Calu3 (cell line): ENCODE measurements around the gene ALKBH4. TPM values are rescaled to one million over a fixed set of nuclear protein-coding genes. Genes with fewer than 3 reads are reported as not detected.
A peak's percentile ranks its signal among the peaks of the same experiment; 100 is the strongest.

Experiments used
- BruUV-seq: library from RNA; stranded (reverse); fragments of 400-500 nt; replicated peaks from 2 replicates; lab custom pipeline; 2021; lab: Mats Ljungman, UMichigan
- CTCF ChIA-PET: fragments of 300-600 bp; sonication (Branson Sonifier 250); formaldehyde crosslinking; loops from one replicate; lab custom pipeline; 2022; ENCODE audit warnings: antibody characterized with exemption; lab: Charles Lee
- DNase-seq: peaks from one replicate; pipeline ENCODE4 v3.0.0; 2022
- H3K27ac Mint-ChIP-seq: one replicate; pipeline ENCODE4 v1.8.0; 2022; ENCODE audit warnings: mixed read lengths; ENCODE audit not compliant: unreplicated experiment
- H3K27me3 Mint-ChIP-seq: one replicate; pipeline ENCODE4 v1.8.0; 2022; ENCODE audit warnings: mixed read lengths; ENCODE audit not compliant: unreplicated experiment
- H3K36me3 Mint-ChIP-seq: one replicate; pipeline ENCODE4 v1.8.0; 2022; ENCODE audit warnings: mild to moderate bottlenecking, moderate library complexity, mixed read lengths; ENCODE audit not compliant: insufficient read depth, unreplicated experiment
- H3K4me1 Mint-ChIP-seq: one replicate; pipeline ENCODE4 v1.8.0; 2022; ENCODE audit warnings: mild to moderate bottlenecking, low read depth, mixed read lengths; ENCODE audit not compliant: unreplicated experiment
- H3K4me3 Mint-ChIP-seq: one replicate; pipeline ENCODE4 v1.8.0; 2022; ENCODE audit warnings: mild to moderate bottlenecking, low read depth, moderate library complexity, mixed read lengths; ENCODE audit not compliant: unreplicated experiment
- H3K9me3 Mint-ChIP-seq: one replicate; pipeline ENCODE4 v1.8.0; 2022; ENCODE audit warnings: low read depth, mixed read lengths; ENCODE audit not compliant: unreplicated experiment
- intact Hi-C: fragments of 100-400 bp; cut with micrococcal nuclease; formaldehyde crosslinking; loops from one replicate; pipeline ENCODE4 v1.10.0; 2022; ENCODE audit not compliant: unreplicated experiment
- total RNA-seq: library from RNA; stranded (reverse); gene quantifications from 2 replicates; pipeline ENCODE4 v1.2.3, GENCODE V29; 2022
- TF ChIP-seq, protein P1 (sequence below): fragments of 200-600 bp; IDR thresholded peaks from one replicate; pipeline ENCODE4 v1.8.0; 2022; ENCODE audit warnings: antibody characterized with exemption; ENCODE audit not compliant: unreplicated experiment

ALKBH4 gene
- total RNA-seq, 1 experiment from 2014 or later = 5.4 TPM

DNA sequence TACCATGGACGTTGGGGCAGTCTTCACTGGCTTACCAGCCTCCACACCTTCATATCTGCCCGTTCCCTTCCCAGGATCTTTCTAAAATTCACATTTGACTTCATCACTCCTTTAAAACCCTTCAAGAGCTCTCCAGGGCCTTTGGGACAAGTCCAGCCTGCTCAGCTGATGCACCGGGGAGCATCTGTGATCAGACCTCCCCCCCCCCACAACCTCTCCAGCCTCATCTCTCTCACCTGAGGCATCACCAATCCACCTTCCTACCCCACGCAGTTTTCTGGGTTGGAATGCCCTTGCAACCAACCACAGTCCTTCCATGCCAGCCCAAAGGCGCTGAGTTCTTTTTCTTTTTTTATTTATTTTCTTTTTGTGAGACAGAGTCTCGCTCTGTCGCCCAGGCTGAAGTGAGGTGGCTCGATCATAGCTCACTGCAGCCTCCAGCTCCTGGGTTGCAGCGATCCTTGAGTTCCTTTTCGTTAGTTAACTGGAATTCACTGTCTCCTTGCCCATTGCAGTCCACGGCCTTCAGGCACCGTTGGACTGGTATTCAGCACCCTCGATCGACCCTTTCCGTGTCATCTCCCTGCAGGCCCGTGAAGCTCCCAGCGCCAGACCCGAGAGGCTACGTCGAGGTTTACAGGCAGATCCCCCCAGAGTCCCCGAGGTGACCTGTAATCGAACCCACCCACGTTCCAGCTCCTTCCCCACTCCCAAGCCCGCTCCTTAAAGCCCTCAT, 654 bp downstream of the ALKBH4 start:
- H3K4me3 Mint-ChIP-seq = peak overlapping the region; percentile 84
- TF ChIP-seq, protein P1, sequence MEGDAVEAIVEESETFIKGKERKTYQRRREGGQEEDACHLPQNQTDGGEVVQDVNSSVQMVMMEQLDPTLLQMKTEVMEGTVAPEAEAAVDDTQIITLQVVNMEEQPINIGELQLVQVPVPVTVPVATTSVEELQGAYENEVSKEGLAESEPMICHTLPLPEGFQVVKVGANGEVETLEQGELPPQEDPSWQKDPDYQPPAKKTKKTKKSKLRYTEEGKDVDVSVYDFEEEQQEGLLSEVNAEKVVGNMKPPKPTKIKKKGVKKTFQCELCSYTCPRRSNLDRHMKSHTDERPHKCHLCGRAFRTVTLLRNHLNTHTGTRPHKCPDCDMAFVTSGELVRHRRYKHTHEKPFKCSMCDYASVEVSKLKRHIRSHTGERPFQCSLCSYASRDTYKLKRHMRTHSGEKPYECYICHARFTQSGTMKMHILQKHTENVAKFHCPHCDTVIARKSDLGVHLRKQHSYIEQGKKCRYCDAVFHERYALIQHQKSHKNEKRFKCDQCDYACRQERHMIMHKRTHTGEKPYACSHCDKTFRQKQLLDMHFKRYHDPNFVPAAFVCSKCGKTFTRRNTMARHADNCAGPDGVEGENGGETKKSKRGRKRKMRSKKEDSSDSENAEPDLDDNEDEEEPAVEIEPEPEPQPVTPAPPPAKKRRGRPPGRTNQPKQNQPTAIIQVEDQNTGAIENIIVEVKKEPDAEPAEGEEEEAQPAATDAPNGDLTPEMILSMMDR = no peak
- H3K36me3 Mint-ChIP-seq = peaks cover 43% of the 10 kb centered on the region
- no TSS peak for BruUV-seq
- H3K9me3 Mint-ChIP-seq = no peaks in the 10 kb centered on the region
- peaks cover 9% of the 10 kb centered on the region for H3K4me1 Mint-ChIP-seq
- H3K27ac Mint-ChIP-seq = peak overlapping the region; percentile 68
- no peak for DNase-seq
- intact Hi-C loops = no loop called here
- CTCF ChIA-PET = interaction anchor here (0.6 kb wide), 1 partner anchor 14 kb away, joined by 3 read pairs; no protein-coding TSS in a partner anchor
- no peaks in the 10 kb centered on the region for H3K27me3 Mint-ChIP-seq

DNA sequence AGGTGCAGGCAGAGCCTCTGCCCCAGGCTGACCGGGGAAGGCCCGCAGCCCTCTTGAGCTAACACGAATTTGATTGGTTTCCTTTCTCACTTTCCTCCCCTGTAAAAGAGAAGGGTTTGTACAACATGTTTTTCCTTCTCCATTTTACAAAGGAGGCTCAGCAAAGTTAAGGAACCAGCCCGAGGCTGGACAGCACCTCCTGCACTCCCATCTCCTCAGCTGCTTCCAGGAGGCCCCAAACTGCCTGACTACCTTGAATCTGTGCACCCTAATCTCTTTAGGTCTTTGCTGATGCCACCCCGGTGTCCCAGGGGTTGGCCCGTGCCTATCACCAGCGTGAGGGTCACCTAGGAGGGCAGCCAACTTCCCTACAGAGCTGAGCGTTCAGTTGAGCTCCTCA, 4.2 kb downstream of the ALKBH4 start:
- intact Hi-C loops = no loop called here
- Mint-ChIP-seq H3K36me3 (peaks cover 27% of the 10 kb centered on the region), H3K27me3 (no peaks in the 10 kb centered on the region), H3K4me1 (peaks cover 9% of the 10 kb centered on the region), H3K4me3 (no peak overlapping the region), H3K9me3 (no peaks in the 10 kb centered on the region), H3K27ac (no peak overlapping the region)
- no TSS peak for BruUV-seq
- DNase-seq = no peak
- TF ChIP-seq, protein P1 = no peak
- CTCF ChIA-PET = no interaction called here

DNA sequence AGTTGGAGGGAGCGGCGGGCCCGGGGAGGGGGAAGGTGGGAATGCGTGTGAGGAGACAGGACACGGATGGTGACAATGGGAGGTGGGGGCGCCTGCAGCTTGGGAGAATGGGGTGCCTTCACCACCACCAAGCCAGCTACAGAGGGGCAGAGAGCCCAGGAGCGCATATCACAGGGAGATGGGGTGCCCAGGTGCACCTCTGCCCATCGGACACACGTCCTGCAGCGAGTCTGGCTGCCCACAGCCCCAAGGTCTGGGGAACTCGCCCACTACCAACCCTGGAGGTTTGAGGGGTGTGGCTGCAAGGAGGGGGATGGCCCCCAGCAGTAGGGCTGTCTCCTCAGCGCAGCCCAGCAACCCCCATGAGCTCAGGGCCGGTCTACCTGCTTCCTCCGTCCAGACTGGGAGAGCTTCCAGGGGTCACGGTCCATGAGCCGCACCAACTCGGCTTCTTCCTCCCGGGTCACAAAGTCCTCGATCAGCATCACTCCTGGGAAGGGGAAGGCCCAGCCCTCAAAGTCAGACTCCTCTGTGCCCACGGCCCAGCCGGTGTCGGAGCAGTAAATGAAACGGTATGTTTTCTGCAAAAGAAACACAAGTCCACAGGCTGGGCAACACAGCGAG, 5.3 kb downstream of the ALKBH4 start:
- intact Hi-C loops = no loop called here
- peaks cover 16% of the 10 kb centered on the region for H3K36me3 Mint-ChIP-seq
- peaks cover 8% of the 10 kb centered on the region for H3K4me1 Mint-ChIP-seq
- no TSS peak for BruUV-seq
- DNase-seq = no peak
- TF ChIP-seq, protein P1 = no peak
- no peak overlapping the region for H3K4me3 Mint-ChIP-seq
- H3K27ac Mint-ChIP-seq = no peak overlapping the region
- CTCF ChIA-PET = no interaction called here
- no peaks in the 10 kb centered on the region for H3K9me3 Mint-ChIP-seq
- no peaks in the 10 kb centered on the region for H3K27me3 Mint-ChIP-seq

DNA sequence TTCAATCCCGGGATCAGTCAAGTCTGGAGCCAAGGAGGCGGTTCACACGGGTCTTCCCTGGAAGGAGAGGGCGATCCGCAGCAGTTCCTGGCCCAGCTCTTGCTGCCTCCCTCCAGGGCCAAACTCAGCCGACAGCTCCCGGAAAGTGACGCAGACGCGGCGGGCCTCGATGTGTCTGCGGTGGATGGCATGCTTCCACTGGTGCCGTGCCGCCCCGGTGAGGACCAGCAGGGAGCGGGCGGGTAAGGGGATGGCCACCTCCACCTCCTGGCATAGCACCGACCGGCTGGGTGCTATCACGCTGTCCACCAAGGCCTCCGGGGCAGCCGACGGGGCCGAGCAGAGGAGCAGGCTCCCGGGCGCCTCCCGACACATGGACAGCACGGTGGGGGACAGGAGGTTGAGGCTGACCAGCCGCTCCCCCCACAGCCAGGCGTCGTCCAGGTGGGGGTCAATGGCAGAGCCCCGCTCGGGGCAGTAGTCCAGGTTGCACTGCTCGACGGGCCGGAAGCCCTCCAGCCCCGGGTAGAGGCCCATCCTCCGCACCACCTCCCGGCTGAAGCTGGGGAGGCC, 7.2 kb downstream of the ALKBH4 start:
- DNase-seq = no peak
- no peaks in the 10 kb centered on the region for H3K9me3 Mint-ChIP-seq
- no peak overlapping the region for H3K4me3 Mint-ChIP-seq
- H3K4me1 Mint-ChIP-seq = no peaks in the 10 kb centered on the region
- intact Hi-C loops = no loop called here
- H3K36me3 Mint-ChIP-seq = peaks cover 4% of the 10 kb centered on the region
- H3K27ac Mint-ChIP-seq = no peak overlapping the region
- no TSS peak for BruUV-seq
- TF ChIP-seq, protein P1 = no peak
- CTCF ChIA-PET = no interaction called here
- no peaks in the 10 kb centered on the region for H3K27me3 Mint-ChIP-seq
